SU-DHL-6 (cell line): Measurements from ENCODE around the gene NUMB.

ENCODE experiments used
- H2AFZ ChIP-seq: fragments of 200-600 bp; sonication (generic); 2 replicates; pipeline ENCODE4 v1.6.1; 2014; ENCODE audit warnings: low read depth, mild to moderate bottlenecking, moderate library complexity, mixed read lengths, antibody characterized with exemption, low read length; ENCODE audit not compliant: severe bottlenecking
- H3F3A ChIP-seq: fragments of 200-600 bp; shearing (Covaris generic); 2 replicates; pipeline ENCODE4 v1.6.0; 2016; ENCODE audit warnings: antibody characterized with exemption, mild to moderate bottlenecking; ENCODE audit not compliant: insufficient read depth
- H3K27ac ChIP-seq: fragments of 200-600 bp; sonication (generic); 2 replicates; pipeline ENCODE4 v1.5.1; 2016; ENCODE audit warnings: low read depth, mild to moderate bottlenecking, low read length, moderate library complexity, mixed read lengths
- H3K27me3 ChIP-seq: fragments of 200-600 bp; sonication (generic), shearing (Covaris generic); 2 replicates; pipeline ENCODE4 v1.6.0; 2014; ENCODE audit warnings: mild to moderate bottlenecking, low read length
- H3K36me3 ChIP-seq: fragments of 200-600 bp; sonication (generic); 2 replicates; pipeline ENCODE4 v1.6.1; 2014; ENCODE audit warnings: mild to moderate bottlenecking, low read length, mixed read lengths
- H3K4me2 ChIP-seq: fragments of 300-600, 200-600 bp; shearing (Covaris generic), sonication (generic); 2 replicates; pipeline ENCODE4 v1.6.0; 2014; ENCODE audit warnings: low read length, low read depth, mild to moderate bottlenecking; ENCODE audit not compliant: poor library complexity, severe bottlenecking
- H3K4me3 ChIP-seq: fragments of 200-600 bp; sonication (generic); 2 replicates; pipeline ENCODE4 v1.5.1; 2014; ENCODE audit warnings: antibody characterized with exemption, low read length, mild to moderate bottlenecking, mixed read lengths; ENCODE audit not compliant: insufficient read depth, poor library complexity, severe bottlenecking
- H3K79me2 ChIP-seq: fragments of 200-600 bp; sonication (generic); 2 replicates; pipeline ENCODE4 v1.6.1; 2014; ENCODE audit warnings: mild to moderate bottlenecking, low read length, moderate library complexity; ENCODE audit not compliant: insufficient read depth
- H3K9ac ChIP-seq: fragments of 200-600 bp; sonication (generic); 2 replicates; pipeline ENCODE4 v1.7.0; 2014; ENCODE audit warnings: mild to moderate bottlenecking, low read length
- H3K9me2 ChIP-seq: fragments of 200-600 bp; sonication (generic); replicated peaks from 2 replicates; pipeline ENCODE4 v1.6.1; 2014; ENCODE audit warnings: low read length; ENCODE audit not compliant: insufficient read depth
- H3K9me3 ChIP-seq: fragments of 200-600 bp; sonication (generic); 2 replicates; pipeline ENCODE4 v1.6.1; 2014; ENCODE audit warnings: low read length, mixed read lengths; ENCODE audit not compliant: insufficient read depth
- H4K20me1 ChIP-seq: fragments of 200-600 bp; sonication (generic); 2 replicates; pipeline ENCODE4 v1.6.1; 2014; ENCODE audit warnings: low read depth, mild to moderate bottlenecking, antibody characterized with exemption, low read length, moderate library complexity, mixed read lengths
- CTCF ChIP-seq: fragments of 200-600 bp; sonication (generic); IDR thresholded peaks from one replicate; pipeline ENCODE4 v1.5.1; 2017; ENCODE audit warnings: antibody characterized with exemption, mild to moderate bottlenecking, low read length, moderate library complexity; ENCODE audit not compliant: insufficient read depth, poor library complexity, severe bottlenecking
- EZH2phosphoT487 ChIP-seq: fragments of 200-600 bp; sonication (generic), shearing (Covaris generic); conservative IDR thresholded peaks from 2 replicates; pipeline ENCODE4 v1.6.1; 2018; ENCODE audit warnings: mild to moderate bottlenecking, antibody characterized with exemption, low read length, moderate library complexity, mixed read lengths

The NUMB gene

GRCh38 chr14:73272393-73272792 lies 186.0 kb downstream of the NUMB start:
- TF ChIP-seq CTCF (no peak), EZH2phosphoT487 (no peak)

GRCh38 chr14:73269729-73270531 lies 188.4 kb downstream of the NUMB start:
- no peak overlapping the region for H3K27ac ChIP-seq
- no peaks in the 10 kb centered on the region for H3K27me3 ChIP-seq
- peak overlapping the region; percentile 28; the same call in 1 of the 2 replicates for H3K9ac ChIP-seq
- H3K9me2 ChIP-seq = no peaks in the 10 kb centered on the region
- no peak overlapping the region for H3K4me3 ChIP-seq
- H3K79me2 ChIP-seq = no peaks in the 10 kb centered on the region
- no peaks in the 10 kb centered on the region for H3K36me3 ChIP-seq
- H2AFZ ChIP-seq = peak overlapping the region; percentile 65
- no peaks in the 10 kb centered on the region for H4K20me1 ChIP-seq
- peak overlapping the region; percentile 30 for H3K4me2 ChIP-seq
- TF ChIP-seq CTCF (no peak), EZH2phosphoT487 (no peak)
- H3K9me3 ChIP-seq = no peaks in the 10 kb centered on the region
- H3F3A ChIP-seq = no peaks in the 10 kb centered on the region

More at GRCh38 chr14:73272393-73272792, 186.0 kb downstream of the NUMB start:
- no peak overlapping the region for H3K27ac ChIP-seq
- no peak overlapping the region for H3K4me2 ChIP-seq
- no peaks in the 10 kb centered on the region for H3F3A ChIP-seq
- no peak overlapping the region for H3K9ac ChIP-seq
- H3K4me3 ChIP-seq = no peak overlapping the region
- no peaks in the 10 kb centered on the region for H3K79me2 ChIP-seq
- no peaks in the 10 kb centered on the region for H3K27me3 ChIP-seq
- no peaks in the 10 kb centered on the region for H3K9me2 ChIP-seq
- no peaks in the 10 kb centered on the region for H4K20me1 ChIP-seq
- H3K9me3 ChIP-seq = no peaks in the 10 kb centered on the region
- no peaks in the 10 kb centered on the region for H3K36me3 ChIP-seq
- H2AFZ ChIP-seq = no peak overlapping the region

- Histone ChIP-seq H3K9me3 (no peaks in the 10 kb centered on the region), H3K27me3 (no peaks in the 10 kb centered on the region), H3K4me2 (no peak overlapping the region), H3F3A (no peaks in the 10 kb centered on the region), H3K27ac (no peak overlapping the region), H2AFZ (no peak overlapping the region), H3K4me3 (no peak overlapping the region), H4K20me1 (no peaks in the 10 kb centered on the region), H3K9ac (no peak overlapping the region), H3K9me2 (no peaks in the 10 kb centered on the region), H3K79me2 (no peaks in the 10 kb centered on the region), H3K36me3 (no peaks in the 10 kb centered on the region)
- TF ChIP-seq EZH2phosphoT487 (no peak), CTCF (no peak)
Measured at GRCh38 chr14:73267474-73267873, 190.9 kb downstream of the NUMB start.
